GM12891 (cell line): ENCODE measurements around the gene NBAS.

ENCODE experiments used
- POLR2A ChIP-seq: IDR thresholded peaks from 2 replicates; pipeline ENCODE4 v1.6.1; 2011; ENCODE audit warnings: low read depth, low read length, control low read depth
- TAF1 ChIP-seq: IDR thresholded peaks from 2 replicates; pipeline ENCODE4 v1.6.1; 2011; ENCODE audit warnings: low read depth, low read length, control low read depth

DNA sequence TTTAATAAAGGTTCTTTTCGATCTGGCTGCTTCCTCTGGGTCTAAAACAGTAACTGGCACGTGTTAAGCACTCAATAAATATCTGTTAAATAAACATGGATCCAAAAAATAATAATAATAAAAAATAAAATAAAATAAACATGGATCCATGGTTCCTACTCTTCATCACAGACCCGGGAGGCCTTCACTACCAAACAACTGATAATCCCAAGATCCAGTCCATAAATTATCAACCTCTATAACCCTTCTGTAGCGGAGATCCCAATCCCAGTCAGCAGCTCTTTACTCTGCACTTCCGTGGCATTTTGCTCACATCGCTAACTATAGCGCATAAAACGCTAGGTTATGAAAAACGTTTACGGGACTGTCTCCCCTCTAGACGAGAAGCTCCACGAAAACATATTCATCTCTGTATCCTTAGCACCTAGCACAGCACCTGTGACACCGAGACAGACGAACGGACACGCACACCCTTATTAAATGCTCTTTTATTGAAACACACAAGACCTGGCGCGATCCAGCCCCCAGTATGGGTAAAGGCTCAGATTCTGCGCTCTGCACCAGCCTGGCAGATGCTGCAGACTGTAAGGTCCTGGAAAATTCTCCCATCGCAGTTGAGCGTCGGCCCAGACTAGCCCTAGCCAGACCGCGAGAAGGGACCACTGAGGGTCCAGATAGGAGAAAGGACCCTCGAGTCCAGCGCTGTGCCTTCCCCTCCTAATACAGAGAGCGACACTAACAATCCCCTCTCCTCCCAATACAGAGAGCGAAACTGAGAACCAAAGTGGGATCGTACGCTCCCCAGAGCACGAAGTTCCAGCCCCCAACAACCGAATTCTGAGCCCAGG, 770 bp downstream of the NBAS start:
- TF ChIP-seq POLR2A (no peak), TAF1 (no peak)
